ENCODE data around the gene CUBN. TPM values are rescaled to one million over a fixed set of nuclear protein-coding genes. Genes with fewer than 3 reads are reported as not detected.

CUBN gene
- total and polyA plus RNA-seq, 9 of the 15 experiments (the other 6 are each of a cell fraction or from before 2014, with no cell fraction given): 0.04 to 0.33 (median 0.09) TPM

- Histone ChIP-seq H2AFZ (ENCODE audit: low read depth, low read length) (no peak overlapping the region), H3K9ac (ENCODE audit: insufficient read depth in 1 of 2, low read depth in 2 of 2, low read length in 2 of 2) (no peak overlapping the region), H3K9me1 (ENCODE audit: control insufficient read depth, insufficient read depth, low read length) (no peaks in the 10 kb centered on the region), H3K4me1 (replicated peaks in 1 of 2; ENCODE audit: control insufficient read depth in 2 of 2, insufficient read depth in 2 of 2, low read length in 2 of 2) (no peaks in the 10 kb centered on the region), H3K4me2 (ENCODE audit: insufficient read depth, low read length) (no peak overlapping the region), H3K36me3 (ENCODE audit: control insufficient read depth, insufficient read depth, low read length) (no peaks in the 10 kb centered on the region), H3K27ac (ENCODE audit: extremely low read depth, low read depth, low read length) (no peak overlapping the region), H3K9me3 (replicated peaks; ENCODE audit: control insufficient read depth, insufficient read depth, low read depth, low read length) (no peaks in the 10 kb centered on the region), H4K20me1 (replicated peaks; ENCODE audit: control insufficient read depth, insufficient read depth, low read length) (no peaks in the 10 kb centered on the region), H3K4me3 (no peak overlapping the region), H3K27me3 (ENCODE audit: control insufficient read depth in 2 of 2, insufficient read depth in 2 of 2, low read length in 2 of 2) (no peaks in the 10 kb centered on the region), H3K79me2 (ENCODE audit: control insufficient read depth, insufficient read depth, low read length) (no peaks in the 10 kb centered on the region)
- ATAC-seq (no peak), FAIRE-seq (no peak), DNase-seq (ENCODE audit: extremely low read depth in 1 of 4, low spot score in 3 of 4) (no peak)
- intact Hi-C loops (cut with micrococcal nuclease) (no loop called here), in situ Hi-C loops (cut with MboI) (loop anchor here (25.0 kb wide), 1 partner anchor 1358 kb away; no protein-coding TSS in a partner anchor)
- TF ChIP-seq HDAC3 (IDR thresholded peaks at IDR 0.05; ENCODE audit: borderline replicate concordance, partially characterized antibody) (no peak), SMAD1 (IDR thresholded peaks at IDR 0.05; ENCODE audit: low read depth, low read length, partially characterized antibody) (no peak), BRD4 (IDR thresholded peaks at IDR 0.05) (no peak), YY1 (IDR thresholded peaks at IDR 0.05; ENCODE audit: borderline replicate concordance in 1 of 3, control insufficient read depth in 1 of 3, extremely low read depth in 1 of 3, insufficient read depth in 3 of 3, insufficient read length in 1 of 3, insufficient replicate concordance in 2 of 3, low read depth in 1 of 3, low read length in 2 of 3) (no peak), TFAP4 (CRISPR knock-in tag; IDR thresholded peaks at IDR 0.05; ENCODE audit: borderline replicate concordance) (no peak), SFPQ (IDR thresholded peaks at IDR 0.05; ENCODE audit: low read depth, low read length) (no peak), ZNF644 (tag; IDR thresholded peaks at IDR 0.05; ENCODE audit: low read depth) (no peak), ESRRB (CRISPR knock-in tag; IDR thresholded peaks at IDR 0.05; ENCODE audit: borderline replicate concordance) (no peak), NCOA1 (IDR thresholded peaks at IDR 0.05; ENCODE audit: low read depth) (no peak), BRF1 (IDR thresholded peaks at IDR 0.05; ENCODE audit: borderline replicate concordance, extremely low read depth, insufficient read length) (no peak), PML (IDR thresholded peaks at IDR 0.05; ENCODE audit: low read length) (no peak), SUPT5H (IDR thresholded peaks at IDR 0.05) (no peak), KDM1A (IDR thresholded peaks at IDR 0.05) (no peak), SIX5 (IDR thresholded peaks at IDR 0.05; ENCODE audit: borderline replicate concordance in 1 of 2, insufficient read depth in 1 of 2, low read depth in 1 of 2, low read length in 2 of 2) (no peak), ZNF586 (CRISPR knock-in tag; conservative IDR thresholded peaks at IDR 0.05) (no peak)
- CTCF ChIA-PET (ENCODE audit: low intra/inter-chr PET ratio): no interaction called here
- 48% methylated on average over 8 of the region's 9 CpGs for WGBS (ENCODE audit: insufficient coverage, low coverage, missing lambda C conversion rate)
- no TSS peak for BruUV-seq (replicated peaks)
- POLR2A ChIA-PET: interaction anchor here (1.0 to 1.4 kb wide), 2 partner anchors 10 to 12 kb away, joined by 4 to 7 read pairs; no protein-coding TSS in a partner anchor
Observed at GRCh38 chr10:16795410-16796073, 334.1 kb downstream of the CUBN start.

Data from K562 (cell line).